GM12891 (cell line): ENCODE data around the gene CRTAP.
"Not testable (repeated sequence)": the region's sequence is repeated elsewhere in the genome, so short reads cannot be mapped to it uniquely, and the experiment has no call there.

Experiments
- DNase-seq: peaks from one replicate; pipeline ENCODE4 v3.0.0; 2011; ENCODE audit warnings: low spot score; ENCODE audit not compliant: insufficient read length
- FAIRE-seq: peaks from 2 replicates; lab custom pipeline; 2011; peaks lifted over from hg19 to GRCh38; lab: Jason Lieb, UNC
- PAX5 ChIP-seq: IDR thresholded peaks from 2 replicates; pipeline ENCODE4 v1.6.1; 2011; ENCODE audit warnings: low read length, moderate library complexity, mild to moderate bottlenecking; ENCODE audit not compliant: insufficient read depth, severe bottlenecking
- POLR2A ChIP-seq: IDR thresholded peaks from 2 replicates; pipeline ENCODE4 v1.6.1; 2011; ENCODE audit warnings: low read depth, low read length, control low read depth
- POLR2AphosphoS5 ChIP-seq: IDR thresholded peaks from 2 replicates; pipeline ENCODE4 v1.6.1; 2011; ENCODE audit warnings: low read depth, low read length, control low read depth
- POU2F2 ChIP-seq: IDR thresholded peaks from 2 replicates; pipeline ENCODE4 v1.6.1; 2011; ENCODE audit warnings: low read depth, mild to moderate bottlenecking, control low read depth, low read length, moderate library complexity
- SPI1 ChIP-seq: IDR thresholded peaks from 2 replicates; pipeline ENCODE4 v1.6.1; 2011; ENCODE audit warnings: low read depth, low read length, control low read depth
- TAF1 ChIP-seq: IDR thresholded peaks from 2 replicates; pipeline ENCODE4 v1.6.1; 2011; ENCODE audit warnings: low read depth, low read length, control low read depth

Gene CRTAP

GRCh38 chr3:33153782-33154181 lies 40.0 kb downstream of the CRTAP start:
- DNase-seq (no peak), FAIRE-seq (no peak)
- no peak for TF ChIP-seq POLR2AphosphoS5
- no peak for TF ChIP-seq PAX5
- TF ChIP-seq SPI1 = no peak

GRCh38 chr3:33155301-33155700 lies 41.5 kb downstream of the CRTAP start:
- DNase-seq = no peak
- no peak for FAIRE-seq
- no peak for TF ChIP-seq SPI1
- TF ChIP-seq POLR2A = no peak
- TF ChIP-seq POU2F2 = no peak
- TF ChIP-seq TAF1 = no peak
- no peak for TF ChIP-seq PAX5
- TF ChIP-seq POLR2AphosphoS5 = no peak

- DNase-seq (no peak), FAIRE-seq (no peak)
- TF ChIP-seq TAF1 = no peak
- no peak for TF ChIP-seq PAX5
- no peak for TF ChIP-seq SPI1
- no peak for TF ChIP-seq POLR2AphosphoS5
- no peak for TF ChIP-seq POLR2A
- TF ChIP-seq POU2F2 = no peak
These were observed 45.4 kb downstream of the CRTAP start for GRCh38 chr3:33159234-33159633.

- DNase-seq = no peak
- no peak for FAIRE-seq
- no peak for TF ChIP-seq TAF1
- no peak for TF ChIP-seq PAX5
- TF ChIP-seq POLR2AphosphoS5 = no peak
- TF ChIP-seq SPI1 = no peak
- TF ChIP-seq POLR2A = no peak
- TF ChIP-seq POU2F2 = no peak
These were observed 46.2 kb downstream of the CRTAP start for GRCh38 chr3:33159981-33160380.

- DNase-seq, FAIRE-seq: not testable (repeated sequence)
These were observed 48.8 kb downstream of the CRTAP start for GRCh38 chr3:33162621-33163020.

GRCh38 chr3:33165372-33165771 lies 51.6 kb downstream of the CRTAP start:
- TF ChIP-seq PAX5 (no peak), POLR2AphosphoS5 (no peak), SPI1 (no peak), POLR2A (no peak), TAF1 (no peak), POU2F2 (no peak)
- FAIRE-seq (no peak), DNase-seq (no peak)

GRCh38 chr3:33166095-33166494 lies 52.3 kb downstream of the CRTAP start:
- FAIRE-seq = no peak

GRCh38 chr3:33167284-33167683 lies 53.5 kb downstream of the CRTAP start:
- TF ChIP-seq POU2F2 (no peak), POLR2A (no peak), SPI1 (no peak), POLR2AphosphoS5 (no peak), PAX5 (no peak), TAF1 (no peak)
- FAIRE-seq (no peak), DNase-seq (no peak)

More at GRCh38 chr3:33166095-33166494, 52.3 kb downstream of the CRTAP start:
- DNase-seq = no peak
- TF ChIP-seq POLR2A = no peak
- TF ChIP-seq POLR2AphosphoS5 = no peak
- no peak for TF ChIP-seq POU2F2
- TF ChIP-seq PAX5 = no peak
- no peak for TF ChIP-seq SPI1
- no peak for TF ChIP-seq TAF1

- no peak for TF ChIP-seq POU2F2
- TF ChIP-seq TAF1 = no peak
- no peak for TF ChIP-seq POLR2AphosphoS5
- TF ChIP-seq PAX5 = no peak
- no peak for TF ChIP-seq POLR2A
- DNase-seq (no peak), FAIRE-seq (no peak)
These were observed 54.0 kb downstream of the CRTAP start for GRCh38 chr3:33167716-33168336.

- no peak for TF ChIP-seq SPI1
- TF ChIP-seq POLR2A = no peak
- no peak for TF ChIP-seq POLR2AphosphoS5
- TF ChIP-seq POU2F2 = no peak
- TF ChIP-seq TAF1 = no peak
- no peak for TF ChIP-seq PAX5
- no peak for DNase-seq
- no peak for FAIRE-seq
These were observed 56.7 kb downstream of the CRTAP start for GRCh38 chr3:33170531-33170930.
